Right lobe of liver (tissue), 4 donors: Measurements from ENCODE around the gene MAGI1.

ENCODE experiments used
- POLR2A ChIP-seq: fragments of 450-650 bp; IDR thresholded peaks from one replicate; pipeline ENCODE4 v1.6.1; 2017; ENCODE audit warnings: antibody characterized with exemption, mild to moderate bottlenecking
- TF ChIP-seq, protein P1 (sequence below), 4 donors: fragments of 200-600 bp in 3 of 4; fragments of 450-650 bp in 1 of 4; IDR thresholded peaks; one replicate each; pipeline versions ENCODE4 v1.5.1 to v1.8.0; 2016 to 2022; ENCODE audit warnings: antibody characterized with exemption in 4 of 4, mild to moderate bottlenecking in 2 of 4
- donor health status: DM: no; HTN: no; CAD: no.
- donor health status: DM: no; HTN: no; CAD: no.
- donor health status: DM: no; HTN: yes; CAD: no.

DNA sequence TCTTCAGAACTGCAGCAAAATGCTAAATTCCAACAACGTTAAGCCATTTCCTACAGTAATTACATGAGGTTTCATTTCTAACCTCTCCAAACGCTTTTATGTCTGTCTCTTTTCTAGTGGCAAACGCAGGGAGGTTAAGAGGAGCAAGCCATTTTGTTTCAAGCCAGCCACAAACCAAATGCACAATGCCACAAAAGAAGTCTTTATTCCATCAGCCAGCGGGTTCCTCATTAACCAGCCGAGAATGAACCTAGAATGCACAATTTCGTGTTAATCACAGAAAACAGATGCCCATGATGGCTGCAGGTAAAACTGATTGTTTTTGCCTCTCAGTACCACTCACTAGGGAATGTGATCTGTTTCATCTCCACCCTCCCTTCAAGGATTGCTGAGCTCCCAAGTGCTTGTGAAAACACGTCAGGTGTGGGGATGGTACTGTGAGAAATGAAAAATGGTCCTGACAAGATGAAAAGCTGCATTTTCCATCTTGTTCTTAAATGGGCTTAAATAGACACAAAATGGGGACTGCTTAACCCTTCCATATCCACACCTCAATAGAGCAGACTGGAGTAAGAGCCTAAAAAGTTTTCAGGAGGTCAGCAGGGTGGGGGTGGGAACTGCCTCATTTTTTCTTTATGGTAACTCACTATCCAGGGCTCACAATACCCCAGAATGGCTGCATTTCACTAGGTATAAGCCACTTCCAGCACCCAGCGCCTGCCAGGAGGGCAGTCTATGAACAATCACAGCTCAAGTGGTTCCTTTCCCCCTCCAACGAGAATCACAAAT lies 277.1 kb downstream of the MAGI1 start:
- TF ChIP-seq POLR2A, result no peak
- TF ChIP-seq, protein P1, sequence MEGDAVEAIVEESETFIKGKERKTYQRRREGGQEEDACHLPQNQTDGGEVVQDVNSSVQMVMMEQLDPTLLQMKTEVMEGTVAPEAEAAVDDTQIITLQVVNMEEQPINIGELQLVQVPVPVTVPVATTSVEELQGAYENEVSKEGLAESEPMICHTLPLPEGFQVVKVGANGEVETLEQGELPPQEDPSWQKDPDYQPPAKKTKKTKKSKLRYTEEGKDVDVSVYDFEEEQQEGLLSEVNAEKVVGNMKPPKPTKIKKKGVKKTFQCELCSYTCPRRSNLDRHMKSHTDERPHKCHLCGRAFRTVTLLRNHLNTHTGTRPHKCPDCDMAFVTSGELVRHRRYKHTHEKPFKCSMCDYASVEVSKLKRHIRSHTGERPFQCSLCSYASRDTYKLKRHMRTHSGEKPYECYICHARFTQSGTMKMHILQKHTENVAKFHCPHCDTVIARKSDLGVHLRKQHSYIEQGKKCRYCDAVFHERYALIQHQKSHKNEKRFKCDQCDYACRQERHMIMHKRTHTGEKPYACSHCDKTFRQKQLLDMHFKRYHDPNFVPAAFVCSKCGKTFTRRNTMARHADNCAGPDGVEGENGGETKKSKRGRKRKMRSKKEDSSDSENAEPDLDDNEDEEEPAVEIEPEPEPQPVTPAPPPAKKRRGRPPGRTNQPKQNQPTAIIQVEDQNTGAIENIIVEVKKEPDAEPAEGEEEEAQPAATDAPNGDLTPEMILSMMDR (IDR thresholded peaks at IDR 0.05), result no peak
